GM13977 (cell line): ENCODE results near the gene KCNMB4.

Experiments
- DNase-seq: peaks from one replicate; pipeline ENCODE4 v3.0.0; 2012; ENCODE audit warnings: low spot score
- CTCF ChIP-seq: IDR thresholded peaks from 2 replicates; pipeline ENCODE4 v1.5.1; 2012; ENCODE audit warnings: mild to moderate bottlenecking, control low read depth; ENCODE audit not compliant: insufficient read depth; ENCODE audit errors: extremely low read depth, missing control alignments
- in situ Hi-C: fragments of 300-500 bp; cut with MboI; formaldehyde crosslinking; loops from one replicate; pipeline ENCODE4 v1.12.0; 2022; ENCODE audit warnings: low sequenced_read_pairs, low pct_unique_long_range_greater_than_20kb, mixed read lengths, inconsistent platforms; ENCODE audit not compliant: unreplicated experiment

Gene KCNMB4

GRCh38 chr12:70443062-70443673, 77.1 kb downstream of the KCNMB4 start:
- no peak for TF ChIP-seq CTCF
- in situ Hi-C loops, result no loop called here
- no peak for DNase-seq

- no peak for TF ChIP-seq CTCF
- DNase-seq, result no peak
- in situ Hi-C loops, result no loop called here
These were observed 78.8 kb downstream of the KCNMB4 start for GRCh38 chr12:70444903-70445302.

- in situ Hi-C loops, result no loop called here
- no peak for TF ChIP-seq CTCF
- DNase-seq, result no peak
These were observed 82.3 kb downstream of the KCNMB4 start for GRCh38 chr12:70448371-70448770.

- TF ChIP-seq CTCF, result no peak
- in situ Hi-C loops, result no loop called here
- no peak for DNase-seq
These were observed 83.1 kb downstream of the KCNMB4 start for GRCh38 chr12:70449074-70449752.

- no peak for TF ChIP-seq CTCF
- in situ Hi-C loops, result no loop called here
- no peak for DNase-seq
These were observed 83.8 kb downstream of the KCNMB4 start for GRCh38 chr12:70449753-70450341.

GRCh38 chr12:70451528-70451927, 85.4 kb downstream of the KCNMB4 start:
- no peak for DNase-seq
- in situ Hi-C loops, result no loop called here
- TF ChIP-seq CTCF, result no peak
